Liver (tissue), 9 donors: Measurements from ENCODE around the gene IL21. TPM values are rescaled to one million over a fixed set of nuclear protein-coding genes. Genes with fewer than 3 reads are reported as not detected.

Source experiments
- DNase-seq: peaks from one replicate; pipeline ENCODE4 v3.0.0-alpha.2; 2017; ENCODE audit warnings: low spot score
- H3K27ac ChIP-seq, 2 donors: one replicate each; pipeline ENCODE4 v1.7.0; 2013; ENCODE audit warnings: inconsistent platforms in 2 of 2, low read length in 2 of 2, control low read depth in 1 of 2, low read depth in 1 of 2, mild to moderate bottlenecking in 1 of 2
- H3K27me3 ChIP-seq, 4 donors: one replicate each; pipeline versions ENCODE4 v1.6.1 to v1.7.0; 2013; ENCODE audit warnings: low read length in 3 of 4, inconsistent platforms in 1 of 4, mild to moderate bottlenecking in 1 of 4, moderate library complexity in 1 of 4; ENCODE audit not compliant: control insufficient read depth in 4 of 4, insufficient read depth in 4 of 4
- H3K36me3 ChIP-seq, 4 donors: one replicate each; pipeline versions ENCODE4 v1.6.1 to v1.7.0; 2013; ENCODE audit warnings: low read length in 3 of 4, mild to moderate bottlenecking in 3 of 4, low read depth in 1 of 4, moderate library complexity in 1 of 4; ENCODE audit not compliant: control insufficient read depth in 4 of 4, insufficient read depth in 3 of 4
- H3K4me1 ChIP-seq, 4 donors: one replicate each; pipeline versions ENCODE4 v1.6.1 to v1.7.0; 2013; ENCODE audit warnings: low read length in 3 of 4, mild to moderate bottlenecking in 3 of 4, moderate library complexity in 1 of 4; ENCODE audit not compliant: control insufficient read depth in 4 of 4, insufficient read depth in 4 of 4
- H3K4me3 ChIP-seq, 3 donors: one replicate each; pipeline versions ENCODE4 v1.6.1 to v1.7.0; 2013; ENCODE audit warnings: low read length in 3 of 3, control low read depth in 1 of 3, low read depth in 1 of 3, mild to moderate bottlenecking in 1 of 3
- H3K9ac ChIP-seq, 2 donors: one replicate each; pipeline ENCODE4 v1.7.0; 2013; ENCODE audit warnings: low read length in 2 of 2, mild to moderate bottlenecking in 2 of 2, moderate library complexity in 2 of 2, control low read depth in 1 of 2, low read depth in 1 of 2
- H3K9me3 ChIP-seq, 4 donors: one replicate each; pipeline versions ENCODE4 v1.6.1 to v1.7.0; 2013; ENCODE audit warnings: low read length in 3 of 4; ENCODE audit not compliant: control insufficient read depth in 4 of 4
- ATF3 ChIP-seq: IDR thresholded peaks from 2 replicates; pipeline ENCODE4 v1.6.1; 2016; ENCODE audit warnings: antibody characterized with exemption
- EGR1 ChIP-seq, 2 donors: IDR thresholded peaks; 2 replicates each; pipeline ENCODE4 v1.6.1; 2016 to 2018; ENCODE audit warnings: antibody characterized with exemption in 2 of 2, low read depth in 2 of 2
- FOXA1 ChIP-seq: IDR thresholded peaks from 2 replicates; pipeline ENCODE4 v1.6.1; 2016; ENCODE audit warnings: antibody characterized with exemption
- FOXA2 ChIP-seq: IDR thresholded peaks from 2 replicates; pipeline ENCODE4 v1.6.1; 2016; ENCODE audit warnings: antibody characterized with exemption
- HNF4A ChIP-seq, 2 donors: conservative IDR thresholded peaks; 2 replicates each; pipeline ENCODE4 v1.6.1; 2016; ENCODE audit warnings: antibody characterized with exemption in 2 of 2, mild to moderate bottlenecking in 2 of 2
- HNF4G ChIP-seq: IDR thresholded peaks from 2 replicates; pipeline ENCODE4 v1.6.1; 2016; ENCODE audit warnings: antibody characterized with exemption
- JUND ChIP-seq, 2 donors: IDR thresholded peaks; 2 replicates each; pipeline ENCODE4 v1.6.1; 2016; ENCODE audit warnings: antibody characterized with exemption in 2 of 2
- MAX ChIP-seq: IDR thresholded peaks from 2 replicates; pipeline ENCODE4 v1.6.1; 2016; ENCODE audit warnings: antibody characterized with exemption
- NR2F2 ChIP-seq: IDR thresholded peaks from 2 replicates; pipeline ENCODE4 v1.6.1; 2016; ENCODE audit warnings: antibody characterized with exemption
- RAD21 ChIP-seq, 2 donors: IDR thresholded peaks; 2 replicates each; pipeline ENCODE4 v1.6.1; 2016; ENCODE audit warnings: antibody characterized with exemption in 2 of 2, mild to moderate bottlenecking in 2 of 2
- SP1 ChIP-seq: IDR thresholded peaks from 2 replicates; pipeline ENCODE4 v1.6.1; 2018; ENCODE audit warnings: antibody characterized with exemption, mild to moderate bottlenecking
- TAF1 ChIP-seq: conservative IDR thresholded peaks from 2 replicates; pipeline ENCODE4 v1.6.1; 2016; ENCODE audit warnings: antibody characterized with exemption, mild to moderate bottlenecking
- YY1 ChIP-seq: IDR thresholded peaks from 2 replicates; pipeline ENCODE4 v1.6.1; 2016; ENCODE audit warnings: antibody characterized with exemption, mild to moderate bottlenecking
- whole genome bisulfite sequencing: extraction: QIAGEN DNeasy Blood & Tissue Kit; methylation state at CpG from one replicate; pipeline ENCODE4 v1.1.7; 2013; 5-methylcytosine and 5-hydroxymethylcytosine counted together
- polyA plus RNA-seq, 2 donors: library from polyadenylated mRNA; stranded (reverse) in 1 of 2; unstranded in 1 of 2; fragments of 200-250 nt in 1 of 2; fragments of >200 nt in 1 of 2; fragmentation: Nextera tagmentation in 1 of 2; extraction: Ambion mirVana in 1 of 2; gene quantifications; one replicate each; pipeline versions ENCODE4 v1.2.1 to v1.2.3, GENCODE V29; 2013 to 2015
- total RNA-seq, 2 donors: library from RNA; depleted of rRNA; stranded (reverse); fragments of >200 nt; gene quantifications; one replicate each; pipeline ENCODE4 v1.2.3, GENCODE V29; 2014
- TF ChIP-seq, protein P1 (sequence below): fragments of 150-350 bp; IDR thresholded peaks from 2 replicates; pipeline ENCODE4 v1.5.1; 2017; ENCODE audit warnings: improper control_type of control experiment, low read depth, low read length; ENCODE audit not compliant: missing input control
- donor health status: healthy.
- donor health status: healthy.
- donor health status: healthy.
- donor health status: healthy.
- donor health status: healthy.

Gene IL21
- total RNA-seq (not detected), polyA plus RNA-seq (not detected)

DNA sequence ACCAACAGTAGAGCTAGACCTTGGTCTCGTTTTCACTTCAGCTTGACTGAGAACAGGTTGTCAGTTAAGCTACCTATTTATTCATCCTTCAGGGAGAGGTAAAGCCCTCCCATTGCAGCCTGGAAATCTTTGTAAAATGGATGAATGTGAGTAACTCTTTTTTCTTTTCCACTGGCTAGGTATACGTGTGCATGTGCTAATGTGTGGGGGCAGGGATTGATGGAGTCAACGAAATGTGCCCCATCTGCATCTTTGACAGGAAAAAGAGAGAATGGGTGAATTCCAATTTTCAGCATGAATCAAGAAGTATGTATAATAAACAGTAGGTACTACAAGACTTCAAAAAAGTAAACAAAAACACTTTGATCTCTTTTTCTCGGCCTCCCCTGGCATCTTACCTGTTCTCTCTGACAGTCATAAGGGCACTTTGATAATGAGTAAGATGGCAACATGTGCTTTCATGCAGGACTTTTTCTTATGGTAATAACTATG, at the start of gene IL21:
Gene IL21, minus strand, starts transcription at position 51 of the 492 bp plus-strand sequence. CDS start 55 bp downstream, outside the sequence.
- Histone ChIP-seq H3K27me3 (no peaks in the 10 kb centered on the region), H3K36me3 (no peaks in the 10 kb centered on the region), H3K4me1 (no peaks in the 10 kb centered on the region), H3K9me3 (no peaks in the 10 kb centered on the region), H3K9ac (no peak within 1 kb of the TSS), H3K4me3 (no peak within 1 kb of the TSS), H3K27ac (no peak within 1 kb of the TSS)
- TF ChIP-seq, protein P1, sequence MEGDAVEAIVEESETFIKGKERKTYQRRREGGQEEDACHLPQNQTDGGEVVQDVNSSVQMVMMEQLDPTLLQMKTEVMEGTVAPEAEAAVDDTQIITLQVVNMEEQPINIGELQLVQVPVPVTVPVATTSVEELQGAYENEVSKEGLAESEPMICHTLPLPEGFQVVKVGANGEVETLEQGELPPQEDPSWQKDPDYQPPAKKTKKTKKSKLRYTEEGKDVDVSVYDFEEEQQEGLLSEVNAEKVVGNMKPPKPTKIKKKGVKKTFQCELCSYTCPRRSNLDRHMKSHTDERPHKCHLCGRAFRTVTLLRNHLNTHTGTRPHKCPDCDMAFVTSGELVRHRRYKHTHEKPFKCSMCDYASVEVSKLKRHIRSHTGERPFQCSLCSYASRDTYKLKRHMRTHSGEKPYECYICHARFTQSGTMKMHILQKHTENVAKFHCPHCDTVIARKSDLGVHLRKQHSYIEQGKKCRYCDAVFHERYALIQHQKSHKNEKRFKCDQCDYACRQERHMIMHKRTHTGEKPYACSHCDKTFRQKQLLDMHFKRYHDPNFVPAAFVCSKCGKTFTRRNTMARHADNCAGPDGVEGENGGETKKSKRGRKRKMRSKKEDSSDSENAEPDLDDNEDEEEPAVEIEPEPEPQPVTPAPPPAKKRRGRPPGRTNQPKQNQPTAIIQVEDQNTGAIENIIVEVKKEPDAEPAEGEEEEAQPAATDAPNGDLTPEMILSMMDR, result no peak
- TF ChIP-seq FOXA1 (no peak), ATF3 (no peak), NR2F2 (no peak), MAX (no peak)
- no peak for DNase-seq
- 56% methylated on average over 4 of the region's 4 CpGs for WGBS

DNA sequence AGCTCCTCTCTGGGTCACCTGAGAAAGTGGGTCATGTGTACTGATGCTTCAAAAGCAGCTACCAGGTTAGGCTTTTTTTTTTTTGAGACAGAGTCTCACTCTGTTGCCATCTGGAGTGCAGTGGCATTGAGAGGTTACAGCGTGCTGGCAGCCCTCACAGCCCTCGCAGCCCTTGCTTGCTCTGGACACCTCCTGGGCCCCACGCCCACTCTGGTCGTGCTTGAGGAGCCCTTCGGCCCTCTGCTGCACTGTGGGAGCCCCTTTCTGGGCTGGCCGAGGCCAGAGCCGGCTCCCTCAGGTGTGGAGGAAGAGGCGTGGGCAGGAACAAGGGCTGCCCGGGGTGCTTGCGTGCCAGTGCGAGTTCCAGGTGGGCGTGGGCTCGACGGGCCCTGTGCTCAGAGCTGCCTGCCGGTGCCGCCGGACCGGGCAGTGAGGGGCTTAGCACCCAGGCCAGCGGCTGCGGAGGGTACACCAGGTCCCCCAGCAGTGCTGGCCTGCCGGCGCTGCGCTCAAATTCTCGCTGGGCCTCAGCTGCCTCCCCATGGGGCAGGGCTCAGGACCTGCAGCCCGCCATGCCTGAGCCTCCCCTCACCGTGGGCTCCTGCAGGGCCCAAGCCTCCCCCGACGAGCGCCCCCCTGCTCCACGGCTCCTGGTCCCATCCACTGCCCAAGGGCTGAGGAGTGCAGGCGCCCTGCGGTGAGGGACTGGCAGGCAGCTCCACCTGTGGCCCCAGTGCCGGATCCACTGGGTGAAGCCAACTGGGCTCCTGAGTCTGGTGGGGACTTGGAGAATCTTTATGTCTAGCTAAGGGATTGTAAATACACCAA, 49.3 kb upstream of the IL21 start:
- Histone ChIP-seq H3K27me3 (no peaks in the 10 kb centered on the region), H3K9me3 (no peaks in the 10 kb centered on the region), H3K4me3 (no peak overlapping the region), H3K36me3 (no peaks in the 10 kb centered on the region), H3K4me1 (no peaks in the 10 kb centered on the region), H3K9ac (no peak overlapping the region), H3K27ac (no peak overlapping the region)
- TF ChIP-seq, protein P1, result no peak
- TF ChIP-seq HNF4A (conservative IDR thresholded peaks at IDR 0.05) (no peak), FOXA2 (no peak), JUND (IDR thresholded peaks at IDR 0.05) (no peak), HNF4G (no peak), EGR1 (IDR thresholded peaks at IDR 0.05; ENCODE audit: low read depth in 2 of 2) (no peak), SP1 (no peak), FOXA1 (no peak), RAD21 (IDR thresholded peaks at IDR 0.05) (no peak), MAX (no peak), NR2F2 (no peak), TAF1 (no peak), YY1 (no peak)
- no peak for DNase-seq
- 93% methylated on average over 33 of the region's 33 CpGs for WGBS
